ENCODE results near the gene MCF2L2.

The MCF2L2 gene

GRCh38 chr3:183330881-183331280, 97.5 kb downstream of the MCF2L2 start:
- no peak overlapping the region for H3K4me2 ChIP-seq (ENCODE audit: low read length)
- H3K4me3 ChIP-seq (ENCODE audit: low read length) = no peak overlapping the region
- H3K4me1 ChIP-seq (ENCODE audit: control insufficient read depth, insufficient read depth, low read length) = peaks cover 19% of the 10 kb centered on the region
- no peak overlapping the region for H3K9ac ChIP-seq (ENCODE audit: low read depth, low read length)
- H3K9me3 ChIP-seq (replicated peaks; ENCODE audit: low read length) = no peaks in the 10 kb centered on the region
- H3K27me3 ChIP-seq (ENCODE audit: control insufficient read depth, insufficient read depth, low read length) = no peaks in the 10 kb centered on the region
- no peaks in the 10 kb centered on the region for H3K36me3 ChIP-seq (ENCODE audit: insufficient read depth, low read length)

GRCh38 chr3:183329543-183329942, 98.9 kb downstream of the MCF2L2 start:
- no peaks in the 10 kb centered on the region for H3K9me3 ChIP-seq (replicated peaks; ENCODE audit: low read length)
- no peaks in the 10 kb centered on the region for H3K36me3 ChIP-seq (ENCODE audit: insufficient read depth, low read length)
- H3K4me3 ChIP-seq (ENCODE audit: low read length) = no peak overlapping the region
- H3K4me2 ChIP-seq (ENCODE audit: low read length) = no peak overlapping the region
- H3K9ac ChIP-seq (ENCODE audit: low read depth, low read length) = no peak overlapping the region
- H3K4me1 ChIP-seq (ENCODE audit: control insufficient read depth, insufficient read depth, low read length) = peaks cover 19% of the 10 kb centered on the region
- no peaks in the 10 kb centered on the region for H3K27me3 ChIP-seq (ENCODE audit: control insufficient read depth, insufficient read depth, low read length)

- peaks cover 19% of the 10 kb centered on the region for H3K4me1 ChIP-seq (ENCODE audit: control insufficient read depth, insufficient read depth, low read length)
- H3K9me3 ChIP-seq (replicated peaks; ENCODE audit: low read length) = no peaks in the 10 kb centered on the region
- no peak overlapping the region for H3K4me3 ChIP-seq (ENCODE audit: low read length)
- no peaks in the 10 kb centered on the region for H3K36me3 ChIP-seq (ENCODE audit: insufficient read depth, low read length)
- H3K27me3 ChIP-seq (ENCODE audit: control insufficient read depth, insufficient read depth, low read length) = no peaks in the 10 kb centered on the region
- peak overlapping the region; percentile 45 for H3K4me2 ChIP-seq (ENCODE audit: low read length)
- H3K9ac ChIP-seq (ENCODE audit: low read depth, low read length) = no peak overlapping the region
Observed at GRCh38 chr3:183328823-183329222, 99.6 kb downstream of the MCF2L2 start.

GRCh38 chr3:183328164-183328563, 100.3 kb downstream of the MCF2L2 start:
- Histone ChIP-seq H3K9ac (ENCODE audit: low read depth, low read length) (no peak overlapping the region), H3K27me3 (ENCODE audit: control insufficient read depth, insufficient read depth, low read length) (no peaks in the 10 kb centered on the region), H3K36me3 (ENCODE audit: insufficient read depth, low read length) (no peaks in the 10 kb centered on the region), H3K4me3 (ENCODE audit: low read length) (no peak overlapping the region), H3K9me3 (replicated peaks; ENCODE audit: low read length) (no peaks in the 10 kb centered on the region), H3K4me2 (ENCODE audit: low read length) (peak overlapping the region; percentile 45), H3K4me1 (ENCODE audit: control insufficient read depth, insufficient read depth, low read length) (peaks cover 19% of the 10 kb centered on the region)

GRCh38 chr3:183327343-183327742, 101.1 kb downstream of the MCF2L2 start:
- Histone ChIP-seq H3K9me3 (replicated peaks; ENCODE audit: low read length) (no peaks in the 10 kb centered on the region), H3K4me1 (ENCODE audit: control insufficient read depth, insufficient read depth, low read length) (peaks cover 19% of the 10 kb centered on the region), H3K36me3 (ENCODE audit: insufficient read depth, low read length) (no peaks in the 10 kb centered on the region), H3K27me3 (ENCODE audit: control insufficient read depth, insufficient read depth, low read length) (no peaks in the 10 kb centered on the region), H3K4me2 (ENCODE audit: low read length) (no peak overlapping the region), H3K4me3 (ENCODE audit: low read length) (no peak overlapping the region), H3K9ac (ENCODE audit: low read depth, low read length) (no peak overlapping the region)

- Histone ChIP-seq H3K4me2 (ENCODE audit: low read length) (no peak overlapping the region), H3K27me3 (ENCODE audit: control insufficient read depth, insufficient read depth, low read length) (no peaks in the 10 kb centered on the region), H3K9ac (ENCODE audit: low read depth, low read length) (no peak overlapping the region), H3K36me3 (ENCODE audit: insufficient read depth, low read length) (no peaks in the 10 kb centered on the region), H3K9me3 (replicated peaks; ENCODE audit: low read length) (no peaks in the 10 kb centered on the region), H3K4me1 (ENCODE audit: control insufficient read depth, insufficient read depth, low read length) (peaks cover 22% of the 10 kb centered on the region), H3K4me3 (ENCODE audit: low read length) (no peak overlapping the region)
Observed at GRCh38 chr3:183324083-183324482, 104.3 kb downstream of the MCF2L2 start.

GRCh38 chr3:183319371-183319770, 109.0 kb downstream of the MCF2L2 start:
- H3K4me1 ChIP-seq (ENCODE audit: control insufficient read depth, insufficient read depth, low read length) = peaks cover 19% of the 10 kb centered on the region
- no peaks in the 10 kb centered on the region for H3K9me3 ChIP-seq (replicated peaks; ENCODE audit: low read length)
- H3K9ac ChIP-seq (ENCODE audit: low read depth, low read length) = no peak overlapping the region

GRCh38 chr3:183318877-183319276, 109.5 kb downstream of the MCF2L2 start:
- no peaks in the 10 kb centered on the region for H3K27me3 ChIP-seq (ENCODE audit: control insufficient read depth, insufficient read depth, low read length)
- no peak overlapping the region for H3K4me3 ChIP-seq (ENCODE audit: low read length)
- no peak overlapping the region for H3K9ac ChIP-seq (ENCODE audit: low read depth, low read length)
- no peaks in the 10 kb centered on the region for H3K9me3 ChIP-seq (replicated peaks; ENCODE audit: low read length)
- no peak overlapping the region for H3K4me2 ChIP-seq (ENCODE audit: low read length)
- no peaks in the 10 kb centered on the region for H3K36me3 ChIP-seq (ENCODE audit: insufficient read depth, low read length)
- peaks cover 19% of the 10 kb centered on the region for H3K4me1 ChIP-seq (ENCODE audit: control insufficient read depth, insufficient read depth, low read length)

More at GRCh38 chr3:183319371-183319770, 109.0 kb downstream of the MCF2L2 start:
- Histone ChIP-seq H3K36me3 (ENCODE audit: insufficient read depth, low read length) (no peaks in the 10 kb centered on the region), H3K27me3 (ENCODE audit: control insufficient read depth, insufficient read depth, low read length) (no peaks in the 10 kb centered on the region), H3K4me3 (ENCODE audit: low read length) (no peak overlapping the region), H3K4me2 (ENCODE audit: low read length) (no peak overlapping the region)

GRCh38 chr3:183317886-183318865, 110.2 kb downstream of the MCF2L2 start:
- Histone ChIP-seq H3K9ac (ENCODE audit: low read depth, low read length) (no peak overlapping the region), H3K4me1 (ENCODE audit: control insufficient read depth, insufficient read depth, low read length) (peaks cover 19% of the 10 kb centered on the region), H3K36me3 (ENCODE audit: insufficient read depth, low read length) (no peaks in the 10 kb centered on the region), H3K27me3 (ENCODE audit: control insufficient read depth, insufficient read depth, low read length) (no peaks in the 10 kb centered on the region), H3K4me3 (ENCODE audit: low read length) (no peak overlapping the region), H3K9me3 (replicated peaks; ENCODE audit: low read length) (no peaks in the 10 kb centered on the region), H3K4me2 (ENCODE audit: low read length) (no peak overlapping the region)

- Histone ChIP-seq H3K9ac (ENCODE audit: low read depth, low read length) (no peak overlapping the region), H3K4me2 (ENCODE audit: low read length) (no peak overlapping the region), H3K9me3 (replicated peaks; ENCODE audit: low read length) (no peaks in the 10 kb centered on the region), H3K27me3 (ENCODE audit: control insufficient read depth, insufficient read depth, low read length) (no peaks in the 10 kb centered on the region), H3K4me3 (ENCODE audit: low read length) (no peak overlapping the region), H3K36me3 (ENCODE audit: insufficient read depth, low read length) (no peaks in the 10 kb centered on the region), H3K4me1 (ENCODE audit: control insufficient read depth, insufficient read depth, low read length) (peaks cover 19% of the 10 kb centered on the region)
Observed at GRCh38 chr3:183317271-183317670, 111.1 kb downstream of the MCF2L2 start.

GRCh38 chr3:183315739-183316138, 112.7 kb downstream of the MCF2L2 start:
- Histone ChIP-seq H3K27me3 (ENCODE audit: control insufficient read depth, insufficient read depth, low read length) (no peaks in the 10 kb centered on the region), H3K4me3 (ENCODE audit: low read length) (no peak overlapping the region), H3K4me2 (ENCODE audit: low read length) (no peak overlapping the region), H3K4me1 (ENCODE audit: control insufficient read depth, insufficient read depth, low read length) (peaks cover 19% of the 10 kb centered on the region), H3K9ac (ENCODE audit: low read depth, low read length) (no peak overlapping the region), H3K9me3 (replicated peaks; ENCODE audit: low read length) (no peaks in the 10 kb centered on the region), H3K36me3 (ENCODE audit: insufficient read depth, low read length) (no peaks in the 10 kb centered on the region)

- Histone ChIP-seq H3K4me1 (ENCODE audit: control insufficient read depth, insufficient read depth, low read length) (peaks cover 19% of the 10 kb centered on the region), H3K4me2 (ENCODE audit: low read length) (no peak overlapping the region), H3K4me3 (ENCODE audit: low read length) (no peak overlapping the region), H3K9ac (ENCODE audit: low read depth, low read length) (no peak overlapping the region), H3K36me3 (ENCODE audit: insufficient read depth, low read length) (no peaks in the 10 kb centered on the region), H3K9me3 (replicated peaks; ENCODE audit: low read length) (no peaks in the 10 kb centered on the region), H3K27me3 (ENCODE audit: control insufficient read depth, insufficient read depth, low read length) (no peaks in the 10 kb centered on the region)
Observed at GRCh38 chr3:183313764-183314163, 114.7 kb downstream of the MCF2L2 start.
